H1 (cell line): Measurements from ENCODE around the gene RAD51B. TPM values are rescaled to one million over a fixed set of nuclear protein-coding genes. Genes with fewer than 3 reads are reported as not detected.

Experiments
- CTCF ChIA-PET: fragments of 300-600 bp; sonication (Branson Sonifier 250); formaldehyde crosslinking; loops from one replicate; lab custom pipeline; 2021; ENCODE audit not compliant: partially characterized antibody; lab: Charles Lee
- POLR2A ChIA-PET: fragments of 300-600 bp; sonication (Branson Sonifier 250); formaldehyde crosslinking; loops from one replicate; lab custom pipeline; 2021; ENCODE audit warnings: inconsistent platforms; ENCODE audit not compliant: partially characterized antibody; lab: Charles Lee
- DNase-seq, 2 experiments: peaks; one replicate each; pipeline versions ENCODE4 v3.0.0 to v3.0.0-alpha.2; 2010 to 2022; ENCODE audit warnings: low spot score in 2 of 2, low read depth in 1 of 2, mixed read lengths in 1 of 2
- FAIRE-seq: peaks from 2 replicates; lab custom pipeline; 2011; peaks lifted over from hg19 to GRCh38; lab: Jason Lieb, UNC
- H2AFZ ChIP-seq: 2 replicates; pipeline ENCODE4 v1.8.1; 2012; ENCODE audit warnings: low read length, inconsistent platforms
- H2AK5ac ChIP-seq: 2 replicates; pipeline ENCODE4 v1.6.1; 2013; ENCODE audit warnings: low read depth, low read length
- H2BK120ac ChIP-seq: replicated peaks from 2 replicates; pipeline ENCODE3; 2013; ENCODE audit warnings: low read depth, low read length, inconsistent platforms
- H2BK12ac ChIP-seq: 2 replicates; pipeline ENCODE4 v1.6.1; 2013; ENCODE audit warnings: low read depth, low read length
- H2BK15ac ChIP-seq: 2 replicates; pipeline ENCODE4 v1.6.1; 2013; ENCODE audit warnings: low read length
- H2BK20ac ChIP-seq: 2 replicates; pipeline ENCODE4 v1.6.1; 2013; ENCODE audit warnings: low read length
- H2BK5ac ChIP-seq: 2 replicates; pipeline ENCODE4 v1.6.1; 2013; ENCODE audit warnings: low read depth, low read length
- H3K14ac ChIP-seq: 2 replicates; pipeline ENCODE4 v1.6.1; 2013; ENCODE audit warnings: inconsistent platforms; ENCODE audit not compliant: insufficient read length
- H3K18ac ChIP-seq: 2 replicates; pipeline ENCODE4 v1.6.1; 2013; ENCODE audit warnings: low read length; ENCODE audit errors: extremely low read depth
- H3K23ac ChIP-seq: 2 replicates; pipeline ENCODE4 v1.6.1; 2013; ENCODE audit warnings: inconsistent platforms; ENCODE audit not compliant: insufficient read length
- H3K23me2 ChIP-seq: 2 replicates; pipeline ENCODE4 v1.6.1; 2013; ENCODE audit warnings: low read depth, low read length
- H3K27ac ChIP-seq: 2 replicates; pipeline ENCODE4 v1.6.1; 2011; ENCODE audit warnings: low read depth, low read length, inconsistent platforms
- H3K27me3 ChIP-seq, 4 experiments: replicated peaks in 1 of 4; 1 replicate in 1 of 4; 2 replicates in 3 of 4; pipeline versions ENCODE4 v1.6.1 to v1.8.1; 2011 to 2013; ENCODE audit warnings: low read length in 3 of 4, mild to moderate bottlenecking in 3 of 4, inconsistent platforms in 2 of 4, mixed read lengths in 2 of 4, moderate library complexity in 1 of 4; ENCODE audit not compliant: control insufficient read depth in 3 of 4, insufficient read depth in 3 of 4; ENCODE audit errors: extremely low read depth in 1 of 4
- H3K36me3 ChIP-seq, 4 experiments: 2 replicates each; pipeline versions ENCODE4 v1.6.1 to v1.8.1; 2011 to 2013; ENCODE audit warnings: mild to moderate bottlenecking in 4 of 4, low read length in 3 of 4, moderate library complexity in 2 of 4, control low read depth in 1 of 4, inconsistent platforms in 1 of 4; ENCODE audit not compliant: insufficient read depth in 4 of 4, control insufficient read depth in 2 of 4
- H3K4ac ChIP-seq: replicated peaks from 2 replicates; pipeline ENCODE3; 2013; ENCODE audit warnings: low read length, low read depth, mixed read lengths, inconsistent platforms; ENCODE audit not compliant: insufficient read length
- H3K4me1 ChIP-seq, 4 experiments: replicated peaks in 1 of 4; 1 replicate in 1 of 4; 2 replicates in 3 of 4; pipeline versions ENCODE4 v1.6.1 to v1.8.1; 2011 to 2013; ENCODE audit warnings: low read length in 3 of 4, inconsistent platforms in 2 of 4, mixed read lengths in 1 of 4; ENCODE audit not compliant: insufficient read depth in 4 of 4, control insufficient read depth in 3 of 4
- H3K4me2 ChIP-seq, 2 experiments: 2 replicates each; pipeline versions ENCODE4 v1.6.1 to v1.8.1; 2011 to 2013; ENCODE audit warnings: low read depth in 2 of 2, low read length in 2 of 2, control low read depth in 1 of 2, inconsistent platforms in 1 of 2, mild to moderate bottlenecking in 1 of 2; ENCODE audit not compliant: insufficient read depth in 1 of 2
- H3K4me3 ChIP-seq, 4 experiments: fragments of 200-600, 300-600 bp in 1 of 4; sonication (generic), shearing (Covaris generic), sonication (Bioruptor Twin) in 1 of 4; 2 replicates each; pipeline versions ENCODE4 v1.5.1 to v1.8.1; 2011 to 2016; ENCODE audit warnings: low read length in 4 of 4, low read depth in 3 of 4, control low read depth in 2 of 4, inconsistent platforms in 2 of 4, mild to moderate bottlenecking in 2 of 4, mixed read lengths in 1 of 4, moderate library complexity in 1 of 4; ENCODE audit not compliant: insufficient read depth in 2 of 4; ENCODE audit errors: extremely low read depth in 1 of 4
- H3K56ac ChIP-seq: replicated peaks from 2 replicates; pipeline ENCODE3; 2013; ENCODE audit warnings: low read depth, mild to moderate bottlenecking, mixed read lengths, low read length, inconsistent platforms; ENCODE audit not compliant: insufficient read length
- H3K79me1 ChIP-seq: 2 replicates; pipeline ENCODE4 v1.6.1; 2013; ENCODE audit warnings: low read depth, low read length, control low read depth
- H3K79me2 ChIP-seq, 2 experiments: 2 replicates each; pipeline versions ENCODE4 v1.6.1 to v1.8.1; 2012 to 2013; ENCODE audit warnings: low read length in 2 of 2, mild to moderate bottlenecking in 2 of 2, inconsistent platforms in 1 of 2; ENCODE audit not compliant: insufficient read depth in 2 of 2, control insufficient read depth in 1 of 2
- H3K9ac ChIP-seq, 4 experiments: replicated peaks in 1 of 4; 1 replicate in 1 of 4; 2 replicates in 3 of 4; pipeline versions ENCODE4 v1.6.1 to v1.8.1; 2011 to 2013; ENCODE audit warnings: low read depth in 3 of 4, low read length in 3 of 4, control low read depth in 2 of 4, mild to moderate bottlenecking in 2 of 4, moderate library complexity in 2 of 4, inconsistent platforms in 1 of 4; ENCODE audit errors: extremely low read depth in 1 of 4
- H3K9me3 ChIP-seq, 2 experiments: 2 replicates each; pipeline versions ENCODE4 v1.6.1 to v1.8.1; 2012 to 2013; ENCODE audit warnings: mild to moderate bottlenecking in 2 of 2, moderate library complexity in 2 of 2, control low read depth in 1 of 2, inconsistent platforms in 1 of 2, low read depth in 1 of 2, low read length in 1 of 2, mixed read lengths in 1 of 2; ENCODE audit not compliant: insufficient read depth in 2 of 2
- H4K20me1 ChIP-seq, 2 experiments: replicated peaks in 1 of 2; 2 replicates each; pipeline versions ENCODE3 to v1.8.1; 2011 to 2013; ENCODE audit warnings: inconsistent platforms in 2 of 2, low read length in 2 of 2, mild to moderate bottlenecking in 1 of 2; ENCODE audit not compliant: insufficient read depth in 2 of 2, control insufficient read depth in 1 of 2
- H4K5ac ChIP-seq: 2 replicates; pipeline ENCODE4 v1.6.1; 2013; ENCODE audit warnings: low read length, low read depth, mixed read lengths, inconsistent platforms; ENCODE audit not compliant: insufficient read length
- H4K8ac ChIP-seq: 2 replicates; pipeline ENCODE4 v1.8.0; 2013; ENCODE audit warnings: mild to moderate bottlenecking, moderate library complexity, low read length, inconsistent platforms; ENCODE audit not compliant: insufficient read depth; ENCODE audit errors: extremely low read depth
- H4K91ac ChIP-seq: replicated peaks from 2 replicates; pipeline ENCODE3; 2013; ENCODE audit warnings: low read length, mixed read lengths, inconsistent platforms; ENCODE audit not compliant: insufficient read length
- HDAC2 ChIP-seq, 2 experiments: fragments of 300-600 bp in 1 of 2; sonication (generic) in 1 of 2; IDR thresholded peaks; 2 replicates each; pipeline ENCODE4 v1.6.1; 2011 to 2012; ENCODE audit warnings: low read depth in 2 of 2, low read length in 2 of 2, mild to moderate bottlenecking in 2 of 2, moderate library complexity in 2 of 2, borderline replicate concordance in 1 of 2, inconsistent platforms in 1 of 2
- JUN ChIP-seq: IDR thresholded peaks from 2 replicates; pipeline ENCODE4 v1.6.1; 2011; ENCODE audit warnings: low read depth, mild to moderate bottlenecking, improper control_type of control experiment, low read length
- JUND ChIP-seq: IDR thresholded peaks from 2 replicates; pipeline ENCODE4 v1.6.1; 2011; ENCODE audit warnings: mild to moderate bottlenecking, improper control_type of control experiment, low read length
- POU5F1 ChIP-seq: IDR thresholded peaks from 2 replicates; pipeline ENCODE4 v1.6.1; 2011; ENCODE audit warnings: low read depth, mild to moderate bottlenecking, low read length, moderate library complexity
- WGBS, 2 experiments: shearing (Covaris generic) in 1 of 2; methylation state at CpG; one replicate each; pipeline versions ENCODE4 v1.1.6 to v1.1.7; 2013 to 2015; ENCODE audit warnings: low lambda C conversion rate in 2 of 2, mixed read lengths in 2 of 2, inconsistent platforms in 1 of 2, low coverage in 1 of 2, missing lambda C conversion rate in 1 of 2; ENCODE audit not compliant: insufficient replicate concordance in 2 of 2, insufficient coverage in 1 of 2, insufficient read length in 1 of 2; ENCODE audit errors: extremely low coverage in 1 of 2, missing lambda C conversion rate in 1 of 2; 5-methylcytosine and 5-hydroxymethylcytosine counted together
- polyA plus RNA-seq, 7 experiments: library from polyadenylated mRNA; depleted of rRNA in 3 of 7; stranded (reverse) in 5 of 7; unstranded in 2 of 7; fragments of >200 nt in 5 of 7; fragments of 200-250 nt in 2 of 7; gene quantifications; 1 replicate in 5 of 7; 2 replicates in 1 of 7; 4 replicates in 1 of 7; pipeline versions ENCODE4 v1.2.1 to v1.2.3, GENCODE V29; 2011 to 2013; ENCODE audit warnings: missing spikeins in 2 of 7, mixed read lengths in 2 of 7
- total RNA-seq: library from RNA; stranded (reverse); fragmentation: NEBNext Ultra II Directional; extraction: Animal tissue kit (Norgen Biotek cat#: 25700); gene quantifications from 2 replicates; pipeline ENCODE4 v1.2.1, GENCODE V29; 2021

Gene RAD51B
- total and polyA plus RNA-seq, 2 of the 8 experiments (the other 6 are each of a cell fraction or from before 2014, with no cell fraction given), result 3.9 to 14.9 TPM

DNA sequence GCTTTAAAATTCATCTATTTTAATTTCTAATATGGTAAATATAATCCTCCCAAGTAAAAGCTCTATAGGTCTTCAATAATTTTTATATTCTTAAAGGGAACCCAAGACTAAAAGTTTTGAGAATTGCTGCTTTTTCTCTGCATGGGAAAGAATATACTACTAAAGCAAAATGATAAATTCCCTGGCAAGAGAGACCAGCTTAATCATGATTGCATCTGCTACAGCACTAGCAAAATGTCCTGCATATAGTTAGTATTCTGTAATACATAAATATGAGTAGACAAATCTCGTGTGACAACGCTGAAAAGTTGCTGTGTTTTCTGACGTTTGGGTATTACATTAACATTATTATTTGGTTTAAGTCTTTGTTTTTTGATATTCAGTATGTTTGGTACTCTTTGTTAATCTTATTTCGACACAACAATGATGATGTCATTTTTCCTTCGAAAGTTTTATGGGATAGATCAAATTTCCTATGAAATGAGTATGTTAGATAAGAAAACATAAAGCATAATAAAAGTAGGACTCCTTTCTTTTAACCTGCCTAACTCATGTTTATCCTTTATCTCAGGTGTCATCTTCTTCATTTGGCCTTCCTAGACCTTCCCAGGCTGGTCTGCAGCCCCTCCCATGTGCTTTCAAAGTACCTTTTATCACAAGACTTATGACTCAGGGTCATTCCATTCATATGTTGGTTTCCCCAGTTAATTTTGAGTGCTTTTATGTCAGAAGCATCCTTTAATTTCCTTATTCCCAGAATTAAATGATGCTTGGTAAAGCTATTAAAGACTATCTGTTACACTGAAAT, 321.9 kb downstream of the RAD51B start:
- H3K4me2 ChIP-seq, result no peak overlapping the region
- TF ChIP-seq POU5F1 (no peak), JUN (no peak), HDAC2 (IDR thresholded peaks at IDR 0.05; ENCODE audit: borderline replicate concordance in 1 of 2, low read depth in 2 of 2, low read length in 2 of 2) (no peak), JUND (no peak)

More for the DNA sequence above, 321.9 kb downstream of the RAD51B start:
- Histone ChIP-seq H2BK20ac (no peak overlapping the region), H3K4ac (no peak overlapping the region), H3K9ac (no peak overlapping the region), H2AK5ac (no peak overlapping the region), H2BK5ac (no peak overlapping the region), H3K79me1 (no peaks in the 10 kb centered on the region), H2BK120ac (no peak overlapping the region), H4K5ac (no peak overlapping the region), H2AFZ (no peak overlapping the region), H3K27ac (no peak overlapping the region), H3K36me3 (no peaks in the 10 kb centered on the region), H4K20me1 (no peaks in the 10 kb centered on the region), H3K18ac (no peak overlapping the region), H3K56ac (no peak overlapping the region), H3K4me1 (peaks cover 0 to 5% (median 2%) of the 10 kb centered on the region in 4 experiments; a peak in 4 of 7 replicates), H4K8ac (no peak overlapping the region), H3K27me3 (no peaks in the 10 kb centered on the region), H3K23me2 (no peaks in the 10 kb centered on the region), H2BK15ac (no peak overlapping the region), H3K4me3 (no peak overlapping the region), H3K14ac (no peak overlapping the region), H3K79me2 (no peaks in the 10 kb centered on the region), H3K23ac (no peak overlapping the region), H3K9me3 (no peaks in the 10 kb centered on the region), H2BK12ac (no peak overlapping the region), H4K91ac (no peak overlapping the region)
- FAIRE-seq (no peak), DNase-seq (no peak)
- POLR2A ChIA-PET, result no interaction called here
- CTCF ChIA-PET, result no interaction called here
- 79% methylated on average over 5 of the region's 5 CpGs; no CpG with 5 or more reads in 1 of the 2 experiments for whole genome bisulfite sequencing, 2 experiments
